Calu3 (cell line): ENCODE measurements around the gene RPA3. TPM values are rescaled to one million over a fixed set of nuclear protein-coding genes. Genes with fewer than 3 reads are reported as not detected.

Source experiments
- BruUV-seq: library from RNA; stranded (reverse); fragments of 400-500 nt; replicated peaks from 2 replicates; lab custom pipeline; 2021; lab: Mats Ljungman, UMichigan
- CTCF ChIA-PET: fragments of 300-600 bp; sonication (Branson Sonifier 250); formaldehyde crosslinking; loops from one replicate; lab custom pipeline; 2022; ENCODE audit warnings: antibody characterized with exemption; lab: Charles Lee
- DNase-seq: peaks from one replicate; pipeline ENCODE4 v3.0.0; 2022
- H3K27ac Mint-ChIP-seq: one replicate; pipeline ENCODE4 v1.8.0; 2022; ENCODE audit warnings: mixed read lengths; ENCODE audit not compliant: unreplicated experiment
- H3K27me3 Mint-ChIP-seq: one replicate; pipeline ENCODE4 v1.8.0; 2022; ENCODE audit warnings: mixed read lengths; ENCODE audit not compliant: unreplicated experiment
- H3K36me3 Mint-ChIP-seq: one replicate; pipeline ENCODE4 v1.8.0; 2022; ENCODE audit warnings: mild to moderate bottlenecking, moderate library complexity, mixed read lengths; ENCODE audit not compliant: insufficient read depth, unreplicated experiment
- H3K4me1 Mint-ChIP-seq: one replicate; pipeline ENCODE4 v1.8.0; 2022; ENCODE audit warnings: mild to moderate bottlenecking, low read depth, mixed read lengths; ENCODE audit not compliant: unreplicated experiment
- H3K4me3 Mint-ChIP-seq: one replicate; pipeline ENCODE4 v1.8.0; 2022; ENCODE audit warnings: mild to moderate bottlenecking, low read depth, moderate library complexity, mixed read lengths; ENCODE audit not compliant: unreplicated experiment
- H3K9me3 Mint-ChIP-seq: one replicate; pipeline ENCODE4 v1.8.0; 2022; ENCODE audit warnings: low read depth, mixed read lengths; ENCODE audit not compliant: unreplicated experiment
- intact Hi-C: fragments of 100-400 bp; cut with micrococcal nuclease; formaldehyde crosslinking; loops from one replicate; pipeline ENCODE4 v1.10.0; 2022; ENCODE audit not compliant: unreplicated experiment
- total RNA-seq: library from RNA; stranded (reverse); gene quantifications from 2 replicates; pipeline ENCODE4 v1.2.3, GENCODE V29; 2022
- TF ChIP-seq, protein P1 (sequence below): fragments of 200-600 bp; IDR thresholded peaks from one replicate; pipeline ENCODE4 v1.8.0; 2022; ENCODE audit warnings: antibody characterized with exemption; ENCODE audit not compliant: unreplicated experiment

RPA3 gene
- total RNA-seq, 1 experiment from 2014 or later = 143 TPM

DNA sequence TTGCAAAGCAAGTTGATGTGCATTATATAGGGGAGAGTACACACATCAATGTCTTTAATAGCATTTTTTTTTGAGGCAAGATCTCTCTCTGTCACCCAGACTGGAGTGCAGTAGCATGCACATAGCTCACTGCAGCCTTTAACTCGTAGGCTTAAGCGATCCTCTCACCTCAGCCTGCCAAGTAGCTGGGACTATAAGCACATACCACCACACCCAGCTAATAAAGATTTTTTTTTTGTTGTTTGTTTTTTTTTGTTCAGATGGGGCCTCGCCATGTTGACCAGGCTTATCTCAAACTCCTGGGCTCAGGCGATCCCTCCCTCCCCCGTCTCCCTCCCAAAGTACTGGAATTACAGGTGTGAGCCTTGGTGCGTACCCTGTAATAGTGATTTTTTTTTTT lies 76.3 kb downstream of the RPA3 start:
- peaks cover 34% of the 10 kb centered on the region for H3K36me3 Mint-ChIP-seq
- intact Hi-C loops = no loop called here
- no peak for DNase-seq
- H3K4me3 Mint-ChIP-seq = peak overlapping the region; percentile 97
- BruUV-seq = no TSS peak
- H3K9me3 Mint-ChIP-seq = no peaks in the 10 kb centered on the region
- peaks cover 29% of the 10 kb centered on the region for H3K4me1 Mint-ChIP-seq
- CTCF ChIA-PET = interaction anchor here (0.7 to 1.4 kb wide), 4 partner anchors 10 to 124 kb away, joined by 3 read pairs; no protein-coding TSS in a partner anchor
- TF ChIP-seq, protein P1, sequence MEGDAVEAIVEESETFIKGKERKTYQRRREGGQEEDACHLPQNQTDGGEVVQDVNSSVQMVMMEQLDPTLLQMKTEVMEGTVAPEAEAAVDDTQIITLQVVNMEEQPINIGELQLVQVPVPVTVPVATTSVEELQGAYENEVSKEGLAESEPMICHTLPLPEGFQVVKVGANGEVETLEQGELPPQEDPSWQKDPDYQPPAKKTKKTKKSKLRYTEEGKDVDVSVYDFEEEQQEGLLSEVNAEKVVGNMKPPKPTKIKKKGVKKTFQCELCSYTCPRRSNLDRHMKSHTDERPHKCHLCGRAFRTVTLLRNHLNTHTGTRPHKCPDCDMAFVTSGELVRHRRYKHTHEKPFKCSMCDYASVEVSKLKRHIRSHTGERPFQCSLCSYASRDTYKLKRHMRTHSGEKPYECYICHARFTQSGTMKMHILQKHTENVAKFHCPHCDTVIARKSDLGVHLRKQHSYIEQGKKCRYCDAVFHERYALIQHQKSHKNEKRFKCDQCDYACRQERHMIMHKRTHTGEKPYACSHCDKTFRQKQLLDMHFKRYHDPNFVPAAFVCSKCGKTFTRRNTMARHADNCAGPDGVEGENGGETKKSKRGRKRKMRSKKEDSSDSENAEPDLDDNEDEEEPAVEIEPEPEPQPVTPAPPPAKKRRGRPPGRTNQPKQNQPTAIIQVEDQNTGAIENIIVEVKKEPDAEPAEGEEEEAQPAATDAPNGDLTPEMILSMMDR = no peak
- H3K27ac Mint-ChIP-seq = no peak overlapping the region
- H3K27me3 Mint-ChIP-seq = no peaks in the 10 kb centered on the region

DNA sequence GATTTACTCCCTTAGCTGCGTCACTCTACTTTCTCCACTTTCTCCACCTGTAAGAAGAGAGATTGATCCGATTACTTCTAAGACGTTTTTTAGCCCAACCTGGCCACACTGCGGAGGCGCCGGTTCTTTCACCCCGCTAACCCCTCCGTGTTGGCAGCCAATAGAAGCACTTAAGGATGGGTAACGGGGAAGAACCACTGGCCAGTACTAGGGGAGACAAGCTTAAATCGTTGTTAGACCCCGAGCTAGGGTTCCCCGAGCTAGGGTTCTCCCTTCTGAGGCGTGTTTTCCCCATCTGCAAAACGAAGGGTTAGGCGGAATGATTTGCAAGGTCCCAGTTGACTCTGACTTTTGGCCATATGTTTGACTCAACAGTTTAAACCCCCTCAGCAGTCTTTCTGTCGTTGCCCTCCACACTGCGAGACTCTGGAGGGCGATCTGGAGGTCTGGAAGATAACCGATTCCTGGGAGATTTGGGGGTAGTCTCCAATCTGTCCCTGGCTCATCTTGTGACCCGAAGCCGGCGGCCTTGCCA lies 77.2 kb downstream of the RPA3 start:
- Mint-ChIP-seq H3K9me3 (no peaks in the 10 kb centered on the region), H3K27me3 (no peaks in the 10 kb centered on the region), H3K36me3 (peaks cover 34% of the 10 kb centered on the region), H3K4me3 (peak overlapping the region; percentile 97), H3K4me1 (peaks cover 29% of the 10 kb centered on the region), H3K27ac (peak overlapping the region; percentile 92)
- intact Hi-C loops = no loop called here
- TF ChIP-seq, protein P1 = no peak
- BruUV-seq = TSS peak; percentile 57
- no peak for DNase-seq
- CTCF ChIA-PET = interaction anchor here (1.3 to 1.7 kb wide), 4 partner anchors 47 to 655 kb away, joined by 3 to 6 read pairs (median 4); no protein-coding TSS in a partner anchor

DNA sequence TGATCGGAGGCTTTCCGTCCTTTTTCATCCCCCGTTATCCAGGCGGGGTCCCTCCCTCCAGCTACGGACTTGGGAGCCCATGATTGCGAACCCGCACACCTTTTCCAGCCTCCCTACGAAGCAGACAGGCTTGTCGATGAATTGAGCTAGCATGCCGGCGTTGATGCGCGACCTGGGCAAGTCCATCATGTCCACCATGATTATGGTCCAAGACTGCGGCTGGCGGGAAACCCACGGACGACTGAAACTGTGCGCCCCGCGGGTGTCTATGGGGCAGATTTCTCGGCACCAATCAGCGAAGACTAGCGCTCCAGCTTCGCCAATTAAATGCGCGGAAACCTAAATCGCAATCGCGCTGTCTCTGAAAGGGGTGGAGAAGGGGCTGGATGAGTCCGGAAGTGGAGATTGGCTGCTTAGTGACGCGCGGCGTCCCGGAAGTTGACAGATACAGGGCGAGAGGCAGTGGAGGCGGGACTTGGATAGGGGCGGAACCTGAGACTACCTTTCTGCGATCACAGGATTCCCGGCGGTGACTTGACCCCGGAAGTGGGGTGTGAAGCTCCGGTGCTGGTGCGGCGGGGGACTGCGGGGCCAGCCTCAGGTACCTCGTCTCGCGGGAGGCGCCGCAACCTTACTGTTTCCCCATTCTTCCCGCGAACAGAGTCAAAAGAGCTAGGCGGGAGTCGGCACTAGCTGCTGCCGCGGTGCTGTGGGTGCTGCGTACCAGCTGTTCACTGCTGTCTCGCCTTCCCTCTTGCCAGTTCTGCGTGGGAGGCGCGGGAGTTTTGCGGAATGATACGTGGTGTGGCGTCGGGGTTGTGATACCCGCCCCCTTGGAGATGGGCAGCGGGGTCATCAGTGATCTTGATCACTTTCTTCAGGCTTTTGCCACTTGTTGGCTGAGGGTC lies 77.9 kb downstream of the RPA3 start, which contains the start of gene UMAD1:
Gene UMAD1 (plus strand): TSS at position 532 of the 908 bp plus-strand sequence. CDS start 32,620 bp downstream, outside the sequence.
- CTCF ChIA-PET = interaction anchor here (1.3 to 1.7 kb wide), 4 partner anchors 48 to 655 kb away, joined by 3 to 6 read pairs (median 4); no protein-coding TSS in a partner anchor
- H3K4me3 Mint-ChIP-seq = peak within 1 kb of the TSS; percentile 97
- H3K27me3 Mint-ChIP-seq = no peaks in the 10 kb centered on the region
- intact Hi-C loops = no loop called here
- no peaks in the 10 kb centered on the region for H3K9me3 Mint-ChIP-seq
- TF ChIP-seq, protein P1 = no peak
- no TSS peak for BruUV-seq
- peak within 1 kb of the TSS; percentile 92 for H3K27ac Mint-ChIP-seq
- H3K36me3 Mint-ChIP-seq = peaks cover 34% of the 10 kb centered on the region
- DNase-seq = peak; percentile 99
- peaks cover 29% of the 10 kb centered on the region for H3K4me1 Mint-ChIP-seq

DNA sequence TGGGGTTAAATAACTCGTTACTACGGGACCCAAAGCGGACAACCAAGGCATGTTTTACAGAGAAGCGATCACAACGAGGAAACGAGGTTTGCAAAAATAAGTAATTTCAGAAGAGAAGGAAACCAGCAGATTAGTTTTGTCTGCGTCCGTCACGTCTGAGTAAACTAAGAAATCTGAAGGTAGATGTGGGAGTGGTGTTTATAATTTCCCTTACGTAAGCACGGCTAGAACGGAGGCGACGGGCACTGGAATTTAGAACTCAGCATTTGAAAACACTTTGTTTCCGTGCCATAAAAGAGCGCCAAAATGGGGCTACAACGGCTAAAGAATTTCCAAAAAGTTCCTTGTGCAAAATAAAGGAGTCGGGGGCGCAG lies 78.6 kb downstream of the RPA3 start:
- H3K4me1 Mint-ChIP-seq = peaks cover 29% of the 10 kb centered on the region

More for the DNA sequence above, 78.6 kb downstream of the RPA3 start:
- peak; percentile 5 for DNase-seq
- intact Hi-C loops = no loop called here
- peaks cover 34% of the 10 kb centered on the region for H3K36me3 Mint-ChIP-seq
- TF ChIP-seq, protein P1 = no peak
- H3K27me3 Mint-ChIP-seq = no peaks in the 10 kb centered on the region
- BruUV-seq = no TSS peak
- H3K27ac Mint-ChIP-seq = peak overlapping the region; percentile 92
- H3K4me3 Mint-ChIP-seq = peak overlapping the region; percentile 97
- CTCF ChIA-PET = interaction anchor here (1.6 to 1.7 kb wide), 3 partner anchors 49 to 656 kb away, joined by 3 to 6 read pairs (median 5); no protein-coding TSS in a partner anchor
- no peaks in the 10 kb centered on the region for H3K9me3 Mint-ChIP-seq
